ENCODE measurements around the gene JCAD.

DNA sequence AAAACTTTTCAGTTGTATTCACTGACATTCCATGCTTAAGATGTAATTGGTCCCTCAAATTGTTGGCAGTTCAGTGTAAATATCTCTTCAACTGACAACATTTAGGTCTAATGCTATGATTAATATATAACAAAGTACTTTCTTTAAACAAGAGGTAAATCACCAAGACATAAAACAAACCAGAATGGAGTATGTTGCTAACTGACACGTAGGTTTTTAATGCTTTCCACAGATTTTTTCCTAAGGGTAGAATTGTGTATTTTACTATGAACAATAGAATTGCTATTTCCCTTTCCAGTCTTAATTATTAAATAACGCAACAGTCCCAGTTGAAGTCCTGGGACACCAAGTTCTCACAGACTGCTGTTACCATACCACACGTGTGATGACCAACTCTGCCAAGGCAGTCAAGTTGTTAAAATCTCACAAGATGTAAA lies 4.1 kb downstream of the JCAD start:
- no peak for TF ChIP-seq FOXK1 (CRISPR knock-in tag; IDR thresholded peaks at IDR 0.05; ENCODE audit: borderline replicate concordance)
- TF ChIP-seq, protein P1, sequence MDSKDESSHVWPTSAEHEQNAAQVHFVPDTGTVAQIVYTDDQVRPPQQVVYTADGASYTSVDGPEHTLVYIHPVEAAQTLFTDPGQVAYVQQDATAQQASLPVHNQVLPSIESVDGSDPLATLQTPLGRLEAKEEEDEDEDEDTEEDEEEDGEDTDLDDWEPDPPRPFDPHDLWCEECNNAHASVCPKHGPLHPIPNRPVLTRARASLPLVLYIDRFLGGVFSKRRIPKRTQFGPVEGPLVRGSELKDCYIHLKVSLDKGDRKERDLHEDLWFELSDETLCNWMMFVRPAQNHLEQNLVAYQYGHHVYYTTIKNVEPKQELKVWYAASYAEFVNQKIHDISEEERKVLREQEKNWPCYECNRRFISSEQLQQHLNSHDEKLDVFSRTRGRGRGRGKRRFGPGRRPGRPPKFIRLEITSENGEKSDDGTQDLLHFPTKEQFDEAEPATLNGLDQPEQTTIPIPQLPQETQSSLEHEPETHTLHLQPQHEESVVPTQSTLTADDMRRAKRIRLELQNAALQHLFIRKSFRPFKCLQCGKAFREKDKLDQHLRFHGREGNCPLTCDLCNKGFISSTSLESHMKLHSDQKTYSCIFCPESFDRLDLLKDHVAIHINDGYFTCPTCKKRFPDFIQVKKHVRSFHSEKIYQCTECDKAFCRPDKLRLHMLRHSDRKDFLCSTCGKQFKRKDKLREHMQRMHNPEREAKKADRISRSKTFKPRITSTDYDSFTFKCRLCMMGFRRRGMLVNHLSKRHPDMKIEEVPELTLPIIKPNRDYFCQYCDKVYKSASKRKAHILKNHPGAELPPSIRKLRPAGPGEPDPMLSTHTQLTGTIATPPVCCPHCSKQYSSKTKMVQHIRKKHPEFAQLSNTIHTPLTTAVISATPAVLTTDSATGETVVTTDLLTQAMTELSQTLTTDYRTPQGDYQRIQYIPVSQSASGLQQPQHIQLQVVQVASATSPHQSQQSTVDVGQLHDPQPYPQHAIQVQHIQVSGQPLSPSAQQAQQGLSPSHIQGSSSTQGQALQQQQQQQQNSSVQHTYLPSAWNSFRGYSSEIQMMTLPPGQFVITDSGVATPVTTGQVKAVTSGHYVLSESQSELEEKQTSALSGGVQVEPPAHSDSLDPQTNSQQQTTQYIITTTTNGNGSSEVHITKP (IDR thresholded peaks at IDR 0.05; ENCODE audit: partially characterized antibody) = no peak
- TF ChIP-seq HEY1 (CRISPR knock-in tag; IDR thresholded peaks at IDR 0.05; ENCODE audit: borderline replicate concordance) = no peak
- no peak for TF ChIP-seq POLR2AphosphoS5 (IDR thresholded peaks at IDR 0.05; ENCODE audit: control insufficient read depth, insufficient read depth, low read depth, low read length)
- no peak for TF ChIP-seq BDP1 (IDR thresholded peaks at IDR 0.05; ENCODE audit: insufficient read depth, insufficient read length)
- TF ChIP-seq RBBP5 (IDR thresholded peaks at IDR 0.05; ENCODE audit: borderline replicate concordance, insufficient read depth, low read length, poor library complexity, severe bottlenecking) = no peak
- TF ChIP-seq POLR2A (conservative IDR thresholded peaks at IDR 0.05) = no peak
- no peak for TF ChIP-seq SMAD3 (CRISPR knock-in tag; conservative IDR thresholded peaks at IDR 0.05)

Data from K562 (cell line).